Esophagus squamous epithelium (tissue), 5 donors: ENCODE measurements around the gene STXBP6. TPM values are rescaled to one million over a fixed set of nuclear protein-coding genes. Genes with fewer than 3 reads are reported as not detected.

Experiments used
- DNase-seq: peaks from one replicate; lab custom pipeline; 2025; lab: John Stamatoyannopoulos, UW
- H3K27ac ChIP-seq, 4 donors: fragments of 200-600 bp; sonication (generic); one replicate each; pipeline ENCODE4 v1.5.1; 2016 to 2019; ENCODE audit warnings: mild to moderate bottlenecking in 1 of 4
- H3K27me3 ChIP-seq, 4 donors: fragments of 200-600 bp; sonication (generic); 1 replicate in 3 of 4; 2 replicates in 1 of 4; pipeline versions ENCODE4 v1.5.1 to v1.6.0; 2017 to 2021; ENCODE audit warnings: antibody characterized with exemption in 1 of 4
- H3K36me3 ChIP-seq, 3 donors: fragments of 200-600 bp; sonication (generic); one replicate each; pipeline ENCODE4 v1.5.1; 2016 to 2019
- H3K4me1 ChIP-seq, 3 donors: fragments of 200-600 bp; sonication (generic); one replicate each; pipeline ENCODE4 v1.5.1; 2017 to 2019
- H3K4me3 ChIP-seq, 4 donors: fragments of 200-600 bp; sonication (generic); 1 replicate in 3 of 4; 2 replicates in 1 of 4; pipeline ENCODE4 v1.5.1; 2016 to 2019; ENCODE audit warnings: mild to moderate bottlenecking in 2 of 4, moderate library complexity in 1 of 4
- H3K9me3 ChIP-seq, 3 donors: fragments of 200-600 bp; sonication (generic); one replicate each; pipeline ENCODE4 v1.5.1; 2016 to 2019
- POLR2A ChIP-seq, 4 donors: fragments of 450-650 bp; IDR thresholded peaks; one replicate each; pipeline ENCODE4 v1.6.1; 2017; ENCODE audit warnings: antibody characterized with exemption in 4 of 4, mild to moderate bottlenecking in 4 of 4, moderate library complexity in 3 of 4
- WGBS, 2 donors: methylation state at CpG; one replicate each; pipeline ENCODE4 v1.1.5; 2018; 5-methylcytosine and 5-hydroxymethylcytosine counted together
- intact Hi-C: fragments of 100-400 bp; cut with DNase I; formaldehyde crosslinking; loops from one replicate; pipeline ENCODE4 v1.15.0; 2022
- total RNA-seq, 4 donors: library from RNA; depleted of rRNA; stranded (reverse); fragments of >200 nt; gene quantifications; one replicate each; pipeline ENCODE4 v1.1.0, GENCODE V29; 2016
- TF ChIP-seq, protein P1 (sequence below), 6 experiments: fragments of 450-650 bp in 4 of 6; fragments of 200-600 bp in 2 of 6; sonication (generic) in 2 of 6; IDR thresholded peaks; one replicate each; pipeline ENCODE4 v1.5.1; 2016 to 2019; ENCODE audit warnings: antibody characterized with exemption in 6 of 6, mild to moderate bottlenecking in 4 of 6, moderate library complexity in 4 of 6
- donor health status: DM: yes; HTN: yes; CAD: no.

Gene STXBP6
- total RNA-seq, 4 donors from 2014 or later, result 1.2 to 9.7 (median 2.8) TPM

DNA sequence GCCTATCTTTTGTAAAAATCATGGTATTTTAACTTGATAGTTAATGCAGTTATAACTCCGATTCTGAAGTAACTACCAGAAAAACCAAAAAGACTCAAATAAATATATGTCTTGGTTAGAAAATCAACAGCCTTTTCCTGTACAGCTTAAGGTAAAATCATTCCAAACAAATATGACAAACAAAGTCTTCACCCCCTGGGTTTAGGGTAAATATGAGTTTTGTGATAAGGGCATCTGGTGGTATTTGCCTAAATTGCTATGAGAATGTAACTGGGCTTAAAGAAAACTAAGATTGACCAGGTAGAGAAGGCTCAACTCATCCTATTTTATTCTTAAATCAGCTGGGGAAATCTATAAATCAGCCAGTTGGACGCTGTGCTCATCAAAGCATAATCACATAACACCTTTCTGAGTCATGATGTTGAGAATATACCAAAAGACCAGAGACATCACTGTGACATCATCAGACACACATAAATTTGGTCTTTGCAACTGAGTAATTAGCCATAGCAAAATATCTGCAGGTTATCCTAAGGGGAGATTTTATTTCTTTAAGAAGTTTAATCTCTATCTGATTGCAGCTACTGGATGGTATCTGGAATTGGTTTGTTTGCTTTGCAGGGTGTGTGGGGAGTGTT lies 133.9 kb downstream of the STXBP6 start:
- Histone ChIP-seq H3K27ac (no peak overlapping the region), H3K9me3 (no peaks in the 10 kb centered on the region), H3K36me3 (no peaks in the 10 kb centered on the region), H3K4me1 (peaks cover 0 to 8% (median 0%) of the 10 kb centered on the region in 3 donors), H3K4me3 (no peak overlapping the region), H3K27me3 (no peaks in the 10 kb centered on the region)
- TF ChIP-seq, protein P1, sequence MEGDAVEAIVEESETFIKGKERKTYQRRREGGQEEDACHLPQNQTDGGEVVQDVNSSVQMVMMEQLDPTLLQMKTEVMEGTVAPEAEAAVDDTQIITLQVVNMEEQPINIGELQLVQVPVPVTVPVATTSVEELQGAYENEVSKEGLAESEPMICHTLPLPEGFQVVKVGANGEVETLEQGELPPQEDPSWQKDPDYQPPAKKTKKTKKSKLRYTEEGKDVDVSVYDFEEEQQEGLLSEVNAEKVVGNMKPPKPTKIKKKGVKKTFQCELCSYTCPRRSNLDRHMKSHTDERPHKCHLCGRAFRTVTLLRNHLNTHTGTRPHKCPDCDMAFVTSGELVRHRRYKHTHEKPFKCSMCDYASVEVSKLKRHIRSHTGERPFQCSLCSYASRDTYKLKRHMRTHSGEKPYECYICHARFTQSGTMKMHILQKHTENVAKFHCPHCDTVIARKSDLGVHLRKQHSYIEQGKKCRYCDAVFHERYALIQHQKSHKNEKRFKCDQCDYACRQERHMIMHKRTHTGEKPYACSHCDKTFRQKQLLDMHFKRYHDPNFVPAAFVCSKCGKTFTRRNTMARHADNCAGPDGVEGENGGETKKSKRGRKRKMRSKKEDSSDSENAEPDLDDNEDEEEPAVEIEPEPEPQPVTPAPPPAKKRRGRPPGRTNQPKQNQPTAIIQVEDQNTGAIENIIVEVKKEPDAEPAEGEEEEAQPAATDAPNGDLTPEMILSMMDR (IDR thresholded peaks at IDR 0.05), result no peak
- TF ChIP-seq POLR2A (IDR thresholded peaks at IDR 0.05), result no peak
- 67 to 70% methylated on average over 2 of the region's 2 CpGs for WGBS, 2 donors
- DNase-seq, result no peak
- intact Hi-C loops, result no loop called here

DNA sequence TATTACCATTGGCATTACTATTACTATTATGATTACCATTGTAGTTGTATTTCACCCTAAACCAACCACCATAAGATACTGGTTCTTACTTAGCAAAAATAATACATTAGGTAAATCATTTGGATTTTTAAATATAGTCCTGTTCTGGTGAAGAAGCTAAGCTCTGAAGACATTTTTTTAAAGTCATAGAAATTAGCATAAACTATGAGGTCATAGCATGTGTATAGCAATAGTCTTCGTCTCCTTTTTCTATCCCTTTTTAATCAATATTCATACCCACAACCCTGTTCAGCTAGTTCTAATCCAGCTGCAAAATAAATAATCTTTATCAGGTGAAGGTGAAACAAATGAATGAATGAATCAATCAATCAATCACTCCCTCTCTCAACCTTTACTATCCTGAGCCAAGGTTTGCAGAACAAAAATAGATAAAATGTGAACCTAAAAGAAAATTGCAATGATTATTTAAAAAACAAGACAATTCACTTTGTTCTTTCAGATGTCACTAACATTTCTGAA lies 134.5 kb downstream of the STXBP6 start:
- DNase-seq, result no peak
- intact Hi-C loops, result no loop called here

DNA sequence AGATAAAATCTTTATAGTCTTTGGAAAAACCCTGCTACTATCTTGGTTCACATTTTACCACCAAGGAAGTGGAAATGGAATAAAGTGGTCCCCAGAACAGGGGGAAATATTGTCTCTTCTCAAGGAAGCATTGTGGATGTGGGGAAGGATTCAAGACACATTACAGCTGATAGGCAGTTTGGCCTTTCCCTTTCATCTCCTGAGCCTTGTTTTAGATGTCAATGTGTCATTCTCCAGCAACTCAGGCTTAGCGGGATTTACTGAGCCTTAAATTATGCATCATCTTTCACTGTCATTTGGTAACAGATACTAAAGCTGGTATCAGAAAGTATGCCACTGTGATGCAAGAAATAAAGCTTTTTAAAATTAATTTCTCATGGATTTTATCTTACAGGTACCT lies 136.2 kb downstream of the STXBP6 start:
- no peak overlapping the region for H3K27ac ChIP-seq
- no peak for TF ChIP-seq POLR2A (IDR thresholded peaks at IDR 0.05)
- TF ChIP-seq, protein P1 (IDR thresholded peaks at IDR 0.05), result no peak
- intact Hi-C loops, result no loop called here

More for the DNA sequence above, 134.5 kb downstream of the STXBP6 start:
- 68 to 78% methylated on average over 1 of the region's 1 CpG for WGBS, 2 donors
- Histone ChIP-seq H3K27ac (no peak overlapping the region), H3K4me3 (no peak overlapping the region), H3K36me3 (no peaks in the 10 kb centered on the region), H3K4me1 (peaks cover 0 to 8% (median 0%) of the 10 kb centered on the region in 3 donors), H3K27me3 (no peaks in the 10 kb centered on the region), H3K9me3 (no peaks in the 10 kb centered on the region)
- TF ChIP-seq, protein P1 (IDR thresholded peaks at IDR 0.05), result no peak
- no peak for TF ChIP-seq POLR2A (IDR thresholded peaks at IDR 0.05)

DNA sequence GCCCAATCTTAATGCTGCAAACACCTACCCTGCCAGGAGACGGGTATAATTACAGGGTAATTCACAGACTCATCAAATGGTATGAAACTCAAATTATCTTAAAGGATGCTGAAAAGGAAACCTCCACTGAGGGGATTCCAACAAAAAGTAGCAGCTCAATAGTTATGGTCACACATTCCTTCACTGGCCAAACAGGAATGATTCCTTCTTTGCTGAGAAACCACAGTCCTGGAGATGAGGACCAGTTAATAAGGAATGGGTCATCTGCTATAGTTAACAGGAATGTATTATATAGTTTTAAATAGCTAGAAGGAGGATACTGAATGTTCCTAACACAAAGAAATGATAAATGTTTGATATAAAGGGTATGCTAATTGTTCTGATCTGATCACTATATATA lies 136.9 kb downstream of the STXBP6 start:
- WGBS, 2 donors, result 75 to 100% methylated on average over 1 of the region's 1 CpG
- no peak for DNase-seq
- Histone ChIP-seq H3K36me3 (no peaks in the 10 kb centered on the region), H3K27me3 (no peaks in the 10 kb centered on the region), H3K4me1 (peaks cover 0 to 8% (median 0%) of the 10 kb centered on the region in 3 donors), H3K4me3 (no peak overlapping the region), H3K27ac (no peak overlapping the region), H3K9me3 (no peaks in the 10 kb centered on the region)
- intact Hi-C loops, result no loop called here
- TF ChIP-seq, protein P1 (IDR thresholded peaks at IDR 0.05), result no peak

More for the DNA sequence above, 136.2 kb downstream of the STXBP6 start:
- no peak overlapping the region for H3K4me3 ChIP-seq
- DNase-seq, result no peak
- no peaks in the 10 kb centered on the region for H3K9me3 ChIP-seq
- H3K4me1 ChIP-seq, result peaks cover 0 to 8% (median 0%) of the 10 kb centered on the region in 3 donors
- WGBS, 2 donors, result 68 to 80% methylated on average over 1 of the region's 1 CpG
- H3K36me3 ChIP-seq, result no peaks in the 10 kb centered on the region
- no peaks in the 10 kb centered on the region for H3K27me3 ChIP-seq

DNA sequence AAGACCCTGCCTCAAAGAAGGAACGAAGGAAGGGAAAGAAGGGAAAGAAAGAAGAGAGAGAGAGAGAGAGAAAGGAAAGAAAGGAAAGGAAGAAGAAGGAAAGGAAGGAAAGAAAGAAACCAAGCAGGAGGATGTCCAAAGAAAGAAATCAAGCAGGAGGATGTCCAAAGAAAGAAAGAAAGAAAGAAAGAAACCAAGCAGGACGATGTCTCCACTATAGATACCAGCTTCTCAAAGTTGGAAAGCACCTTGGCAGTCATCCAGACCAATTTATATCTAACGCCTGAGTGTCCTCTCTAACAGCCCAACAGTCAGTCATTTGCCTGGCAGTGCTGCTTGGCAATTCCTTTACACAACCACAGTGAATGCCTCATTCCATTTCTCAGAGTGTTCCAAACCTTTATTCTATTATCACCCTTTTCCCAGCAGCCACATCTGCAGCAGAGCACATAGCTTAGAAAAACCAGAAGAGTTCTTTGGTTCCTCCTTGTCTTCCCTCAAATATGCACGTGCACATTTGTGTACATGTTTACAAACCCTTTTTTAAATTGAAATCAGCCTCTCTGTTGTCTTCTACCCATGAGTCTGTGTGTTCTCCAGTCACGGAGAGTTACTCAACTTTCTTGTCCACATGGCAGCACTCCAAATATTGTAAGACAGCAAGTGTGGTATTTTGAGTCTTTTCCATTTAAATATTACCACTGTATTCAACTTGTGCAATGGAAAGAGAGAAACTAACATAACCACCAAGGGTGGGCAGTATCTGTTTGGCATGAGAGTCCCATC lies 138.4 kb downstream of the STXBP6 start:
- TF ChIP-seq, protein P1 (IDR thresholded peaks at IDR 0.05), result no peak
- TF ChIP-seq POLR2A (IDR thresholded peaks at IDR 0.05), result no peak
- no peaks in the 10 kb centered on the region for H3K9me3 ChIP-seq
- intact Hi-C loops, result no loop called here
- peak overlapping the region in 1 of 4 donors; percentile 9 for H3K4me3 ChIP-seq
- H3K27ac ChIP-seq, result peak overlapping the region in 2 of 4 donors; percentile 0 to 22
- DNase-seq, result no peak
- peaks cover 0 to 8% (median 0%) of the 10 kb centered on the region in 3 donors for H3K4me1 ChIP-seq
- no peaks in the 10 kb centered on the region for H3K27me3 ChIP-seq
- WGBS, 2 donors, result 26 to 30% methylated on average over 5 of the region's 5 CpGs
- no peaks in the 10 kb centered on the region for H3K36me3 ChIP-seq
